ENCODE results near the gene EFCAB8. TPM values are rescaled to one million over a fixed set of nuclear protein-coding genes. Genes with fewer than 3 reads are reported as not detected.

Gene EFCAB8
- total RNA-seq, 2 experiments from 2014 or later: 0.24 to 0.83 TPM

DNA sequence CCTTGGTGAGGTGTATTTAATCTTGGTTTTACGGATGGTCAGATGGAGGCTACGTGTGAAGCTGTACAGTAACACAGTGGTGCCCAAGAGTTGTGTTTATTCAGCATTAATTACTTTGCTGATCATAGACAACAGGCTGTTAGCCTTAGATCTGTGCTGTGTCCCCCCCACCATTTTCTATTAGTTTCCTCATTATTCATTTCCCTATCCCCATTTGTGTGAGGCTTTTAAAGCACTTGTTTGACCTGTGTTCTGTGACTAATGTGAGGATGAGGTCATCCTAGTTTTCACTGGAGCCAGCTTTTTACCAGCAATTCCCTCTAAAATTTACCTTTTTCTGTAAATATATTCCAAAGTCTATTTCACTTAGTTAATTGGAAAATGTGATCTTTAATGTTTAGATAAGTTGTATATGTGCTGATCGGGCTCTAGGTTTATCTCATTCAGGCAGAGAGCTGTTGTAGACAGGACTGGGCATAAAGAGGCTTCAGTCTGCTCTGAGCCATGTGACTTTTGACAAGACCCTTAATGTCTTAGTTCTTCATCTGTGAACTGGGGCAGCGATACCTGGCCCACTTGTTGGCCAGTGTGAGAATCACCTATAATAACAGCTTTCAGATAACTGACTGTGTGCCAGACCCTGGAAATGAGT, 30.6 kb upstream of the EFCAB8 start:
- CTCF ChIA-PET: no interaction called here
- H3K27ac Mint-ChIP-seq: peak overlapping the region; percentile 38
- no peaks in the 10 kb centered on the region for H3K27me3 Mint-ChIP-seq
- H3K4me1 Mint-ChIP-seq (ENCODE audit: low read depth): peaks cover 58% of the 10 kb centered on the region
- H3K36me3 Mint-ChIP-seq: peaks cover 43% of the 10 kb centered on the region
- POLR2A ChIA-PET: no interaction called here
- intact Hi-C loops (cut with micrococcal nuclease): no loop called here
- no peak overlapping the region for H3K4me3 Mint-ChIP-seq
- H3K9me3 Mint-ChIP-seq: no peaks in the 10 kb centered on the region
- no peak for DNase-seq

DNA sequence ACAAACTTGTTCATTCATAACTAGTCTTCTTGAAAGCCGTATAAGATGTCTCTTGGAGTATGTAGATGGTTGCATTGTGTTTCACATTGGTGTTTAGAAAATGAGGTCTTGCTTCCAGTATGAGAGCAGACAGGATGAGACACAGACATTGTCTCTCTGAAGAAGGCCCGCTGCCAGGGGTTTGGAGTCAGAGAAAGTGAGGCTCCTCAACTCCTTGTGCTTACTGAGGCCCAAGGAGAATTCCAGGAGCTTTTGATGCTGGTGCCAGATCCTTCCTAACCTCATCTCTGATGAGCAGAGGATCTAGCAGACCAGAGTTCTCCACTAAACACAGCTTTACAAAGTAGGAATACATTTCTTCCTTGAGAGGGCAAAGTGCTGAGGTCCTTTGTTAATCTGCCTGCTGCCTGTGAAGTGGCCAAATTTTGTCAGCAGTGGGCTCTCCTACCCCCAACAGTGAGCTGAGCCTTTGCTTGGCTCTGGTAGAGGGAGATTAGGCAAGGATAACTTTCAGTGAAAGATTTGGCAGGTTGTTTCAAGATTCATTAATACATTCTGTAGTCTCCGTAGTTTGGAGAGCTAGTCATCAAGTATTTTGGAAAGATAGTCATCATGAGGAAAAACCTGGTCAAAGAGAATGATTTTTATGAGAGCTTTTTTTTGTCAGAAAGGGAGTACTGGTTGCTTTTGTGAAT, 29.3 kb upstream of the EFCAB8 start:
- Mint-ChIP-seq H3K27ac (peak overlapping the region; percentile 33), H3K4me1 (ENCODE audit: low read depth) (peaks cover 55% of the 10 kb centered on the region), H3K36me3 (peaks cover 46% of the 10 kb centered on the region)

DNA sequence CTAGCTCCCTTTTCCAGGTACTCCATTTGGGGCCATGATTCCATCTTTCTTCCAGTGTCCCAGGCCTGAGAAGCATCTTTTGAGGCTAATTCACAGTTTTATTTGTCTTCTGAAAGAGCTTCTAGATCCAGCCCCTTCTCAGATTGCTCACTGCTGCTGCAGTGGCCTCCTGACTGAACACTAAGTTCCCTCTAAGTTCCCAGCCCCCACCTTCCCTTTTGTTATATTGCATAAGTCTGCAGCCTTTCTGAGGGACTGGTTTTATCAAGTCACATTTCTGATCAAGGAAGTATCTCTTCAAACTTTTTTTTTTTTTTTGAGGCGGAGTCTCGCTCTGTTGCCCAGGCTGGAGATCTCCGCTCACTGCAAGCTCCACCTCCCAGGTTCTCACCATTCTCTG, 28.3 kb upstream of the EFCAB8 start:
- POLR2A ChIA-PET: interaction anchor here (1.2 to 2.0 kb wide), 2 partner anchors 9 to 10 kb away, joined by 3 to 5 read pairs; no protein-coding TSS in a partner anchor
- Mint-ChIP-seq H3K4me3 (no peak overlapping the region), H3K4me1 (ENCODE audit: low read depth) (peaks cover 53% of the 10 kb centered on the region), H3K9me3 (no peaks in the 10 kb centered on the region), H3K27me3 (no peaks in the 10 kb centered on the region), H3K27ac (peak overlapping the region; percentile 31), H3K36me3 (peaks cover 45% of the 10 kb centered on the region)
- DNase-seq: no peak
- CTCF ChIA-PET: interaction anchor here (0.6 to 1.7 kb wide), 4 partner anchors 10 to 51 kb away, joined by 3 to 7 read pairs (median 3); no protein-coding TSS in a partner anchor
- intact Hi-C loops (cut with micrococcal nuclease): no loop called here

More for the DNA sequence above, 29.3 kb upstream of the EFCAB8 start:
- CTCF ChIA-PET: interaction anchor here (1.1 to 1.7 kb wide), 3 partner anchors 9 to 39 kb away, joined by 3 to 7 read pairs (median 3); no protein-coding TSS in a partner anchor
- DNase-seq: no peak
- POLR2A ChIA-PET: interaction anchor here (2.0 kb wide), 1 partner anchor 8 kb away, joined by 5 read pairs; no protein-coding TSS in a partner anchor
- Mint-ChIP-seq H3K4me3 (no peak overlapping the region), H3K9me3 (no peaks in the 10 kb centered on the region), H3K27me3 (no peaks in the 10 kb centered on the region)
- intact Hi-C loops (cut with micrococcal nuclease): no loop called here

DNA sequence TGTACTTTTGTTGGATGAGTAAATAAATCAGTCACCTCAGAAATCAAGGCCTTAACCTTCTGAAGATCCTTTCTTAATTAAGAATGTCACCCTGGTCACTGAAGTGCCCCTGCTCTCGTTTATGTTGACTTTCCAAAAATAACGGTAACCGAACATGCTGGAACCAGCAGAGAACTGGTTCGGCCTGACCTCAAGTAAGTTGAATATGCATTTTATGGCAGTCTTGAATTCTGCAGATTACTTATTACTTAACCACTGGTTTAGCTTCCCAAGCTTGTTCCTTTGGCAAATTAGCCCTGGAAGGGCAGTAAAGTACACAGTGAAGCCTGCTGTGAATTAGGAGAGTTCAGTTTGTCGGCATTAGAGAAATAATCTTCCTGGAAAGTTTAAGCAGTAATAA, 26.7 kb upstream of the EFCAB8 start:
- Mint-ChIP-seq H3K36me3 (peaks cover 46% of the 10 kb centered on the region), H3K27me3 (no peaks in the 10 kb centered on the region), H3K27ac (peak overlapping the region; percentile 1), H3K4me3 (no peak overlapping the region), H3K9me3 (no peaks in the 10 kb centered on the region), H3K4me1 (ENCODE audit: low read depth) (peaks cover 53% of the 10 kb centered on the region)
- intact Hi-C loops (cut with micrococcal nuclease): no loop called here
- no peak for DNase-seq
- ChIA-PET POLR2A (no interaction called here), CTCF (no interaction called here)

DNA sequence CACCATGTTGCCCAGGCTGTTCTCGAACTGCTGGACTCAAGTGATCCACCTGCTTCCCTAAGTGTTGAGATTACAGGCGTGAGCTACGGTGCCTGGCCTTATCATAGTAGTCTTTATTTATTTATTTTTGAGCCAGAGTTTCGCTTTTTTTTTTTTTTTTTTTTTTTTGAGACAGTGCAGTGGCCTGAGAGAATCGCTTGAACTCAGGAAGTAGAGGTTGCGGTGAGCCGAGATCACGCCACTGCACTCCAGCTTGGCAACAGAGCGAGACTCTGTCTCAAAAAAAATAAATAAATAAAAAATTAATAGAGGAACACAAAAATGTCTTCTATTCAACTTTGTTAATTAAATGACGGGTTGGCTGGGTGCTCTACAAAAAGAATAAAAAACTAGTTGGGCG, 26.1 kb upstream of the EFCAB8 start:
- Mint-ChIP-seq H3K36me3 (peaks cover 42% of the 10 kb centered on the region), H3K4me3 (no peak overlapping the region)
- POLR2A ChIA-PET: interaction anchor here (0.5 kb wide), 1 partner anchor 20 kb away, joined by 3 read pairs; no protein-coding TSS in a partner anchor

DNA sequence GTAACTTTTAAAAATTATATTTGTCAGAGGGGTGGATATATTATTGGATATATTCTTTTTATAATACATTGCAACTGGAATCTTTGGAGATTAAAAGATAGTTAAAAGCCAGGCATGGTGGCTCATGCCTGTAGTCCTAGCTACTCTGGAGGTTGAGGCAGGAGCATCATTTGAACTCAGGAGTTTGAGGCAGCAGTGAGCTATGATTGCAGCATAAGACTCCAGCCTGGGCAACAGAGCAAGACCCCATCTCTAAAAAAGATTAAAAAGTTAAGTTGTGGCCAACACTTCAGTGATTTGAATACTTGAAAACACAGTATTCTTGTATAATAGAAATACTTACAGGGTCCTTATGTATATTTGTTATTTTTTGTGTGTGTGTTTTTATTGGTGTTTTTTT, 23.8 kb upstream of the EFCAB8 start:
- no peak overlapping the region for H3K4me3 Mint-ChIP-seq
- POLR2A ChIA-PET: no interaction called here
- DNase-seq: no peak
- intact Hi-C loops (cut with micrococcal nuclease): loop anchor here (5.0 kb wide), 1 partner anchor 43 kb away; no protein-coding TSS in a partner anchor
- peaks cover 49% of the 10 kb centered on the region for H3K36me3 Mint-ChIP-seq
- peaks cover 54% of the 10 kb centered on the region for H3K4me1 Mint-ChIP-seq (ENCODE audit: low read depth)
- CTCF ChIA-PET: no interaction called here
- no peaks in the 10 kb centered on the region for H3K27me3 Mint-ChIP-seq
- no peak overlapping the region for H3K27ac Mint-ChIP-seq
- no peaks in the 10 kb centered on the region for H3K9me3 Mint-ChIP-seq

More for the DNA sequence above, 26.1 kb upstream of the EFCAB8 start:
- Mint-ChIP-seq H3K4me1 (ENCODE audit: low read depth) (peaks cover 53% of the 10 kb centered on the region), H3K27ac (peak overlapping the region; percentile 56), H3K27me3 (no peaks in the 10 kb centered on the region), H3K9me3 (no peaks in the 10 kb centered on the region)
- intact Hi-C loops (cut with micrococcal nuclease): no loop called here
- CTCF ChIA-PET: no interaction called here
- DNase-seq: peak; percentile 48

DNA sequence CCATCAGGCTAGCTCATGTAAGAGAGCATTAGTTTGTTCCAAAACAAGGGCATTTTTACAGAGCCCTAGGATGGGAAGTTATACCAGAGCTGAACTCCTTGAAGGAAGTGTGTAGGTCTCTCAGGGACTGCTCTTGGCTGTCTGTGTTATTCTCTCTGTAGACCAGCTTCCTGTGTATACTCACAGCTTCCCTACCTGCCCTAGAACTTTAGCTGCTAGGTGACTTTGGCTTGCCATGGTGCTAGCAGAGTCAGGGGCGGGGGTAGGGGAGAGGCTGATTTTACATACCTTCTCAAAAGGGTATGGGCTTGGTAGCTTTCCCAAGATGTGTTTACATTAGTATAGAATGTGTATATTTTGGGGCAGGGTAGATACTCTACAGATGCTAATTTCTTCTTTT, 21.6 kb upstream of the EFCAB8 start:
- POLR2A ChIA-PET: interaction anchor here (0.9 kb wide), 1 partner anchor 16 kb away, joined by 3 read pairs; no protein-coding TSS in a partner anchor
- intact Hi-C loops (cut with micrococcal nuclease): loop anchor here (5.0 kb wide), 1 partner anchor 45 kb away; no protein-coding TSS in a partner anchor
- Mint-ChIP-seq H3K9me3 (no peaks in the 10 kb centered on the region), H3K27ac (no peak overlapping the region), H3K4me1 (ENCODE audit: low read depth) (peaks cover 53% of the 10 kb centered on the region), H3K27me3 (no peaks in the 10 kb centered on the region), H3K4me3 (no peak overlapping the region), H3K36me3 (peaks cover 48% of the 10 kb centered on the region)
- CTCF ChIA-PET: interaction anchor here (1.5 kb wide), 1 partner anchor 17 kb away, joined by 6 read pairs; the partner anchor contains the start of gene MAPRE1
- no peak for DNase-seq

DNA sequence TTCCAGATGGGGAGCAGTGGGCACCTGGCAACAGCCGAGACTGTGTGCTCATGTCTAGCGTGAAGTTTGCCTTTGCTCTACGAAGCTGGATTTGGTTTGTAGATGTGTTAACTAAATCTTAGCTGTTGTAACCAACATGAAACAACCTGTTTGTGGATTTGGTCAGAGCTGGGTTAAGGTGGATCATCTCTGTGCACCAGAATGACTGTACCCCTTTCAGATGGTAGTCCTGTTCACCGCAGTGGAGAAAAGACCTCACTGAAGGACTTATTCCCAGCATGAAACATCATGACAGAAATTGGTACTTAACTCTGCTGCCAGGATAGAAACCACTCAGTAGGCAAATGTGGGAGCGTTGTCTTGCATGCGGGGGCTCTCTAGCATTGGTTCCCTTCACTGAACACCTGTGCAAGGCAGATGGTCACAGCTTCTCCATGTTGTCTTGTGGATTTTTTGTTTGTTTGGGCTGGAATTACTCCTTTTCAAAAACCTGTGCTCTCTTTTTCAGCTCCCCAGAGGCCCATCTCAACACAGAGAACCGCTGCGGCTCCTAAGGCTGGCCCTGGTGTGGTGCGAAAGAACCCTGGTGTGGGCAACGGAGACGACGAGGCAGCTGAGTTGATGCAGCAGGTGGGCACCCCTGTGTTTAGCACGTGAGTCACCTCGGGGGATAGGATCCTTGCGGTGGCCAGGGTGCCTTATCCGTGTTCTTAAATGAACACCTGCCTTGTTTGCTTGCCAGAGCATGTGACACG, 19.3 kb upstream of the EFCAB8 start:
- Mint-ChIP-seq H3K27ac (peak overlapping the region; percentile 84), H3K36me3 (peaks cover 51% of the 10 kb centered on the region), H3K27me3 (no peaks in the 10 kb centered on the region), H3K9me3 (no peaks in the 10 kb centered on the region), H3K4me3 (no peak overlapping the region), H3K4me1 (ENCODE audit: low read depth) (peaks cover 40% of the 10 kb centered on the region)
- DNase-seq: peak; percentile 56
- intact Hi-C loops (cut with micrococcal nuclease): loop anchor here (1.0 to 5.0 kb wide), 3 partner anchors 13 to 47 kb away; partner anchors contain the start of gene MAPRE1
- POLR2A ChIA-PET: no interaction called here
- CTCF ChIA-PET: interaction anchor here (0.6 to 1.3 kb wide), 2 partner anchors 69 to 131 kb away, joined by 3 read pairs; no protein-coding TSS in a partner anchor

DNA sequence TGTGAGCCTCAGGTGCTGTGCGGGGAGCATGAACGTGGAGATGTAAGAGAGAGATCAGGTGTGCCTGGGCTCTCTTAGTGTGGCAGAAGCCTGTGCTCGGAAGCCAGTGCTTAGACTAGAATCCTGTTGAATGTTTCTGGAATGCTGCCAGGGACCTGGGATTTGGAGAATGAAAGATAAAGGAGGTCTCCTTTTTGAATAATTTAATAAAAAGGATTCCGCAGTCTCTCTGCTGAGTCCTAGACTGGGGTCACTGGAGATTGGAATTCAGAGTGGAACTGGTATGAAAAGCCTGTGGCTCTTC, 18.8 kb upstream of the EFCAB8 start:
- no peaks in the 10 kb centered on the region for H3K9me3 Mint-ChIP-seq
- peaks cover 53% of the 10 kb centered on the region for H3K36me3 Mint-ChIP-seq
- POLR2A ChIA-PET: no interaction called here

DNA sequence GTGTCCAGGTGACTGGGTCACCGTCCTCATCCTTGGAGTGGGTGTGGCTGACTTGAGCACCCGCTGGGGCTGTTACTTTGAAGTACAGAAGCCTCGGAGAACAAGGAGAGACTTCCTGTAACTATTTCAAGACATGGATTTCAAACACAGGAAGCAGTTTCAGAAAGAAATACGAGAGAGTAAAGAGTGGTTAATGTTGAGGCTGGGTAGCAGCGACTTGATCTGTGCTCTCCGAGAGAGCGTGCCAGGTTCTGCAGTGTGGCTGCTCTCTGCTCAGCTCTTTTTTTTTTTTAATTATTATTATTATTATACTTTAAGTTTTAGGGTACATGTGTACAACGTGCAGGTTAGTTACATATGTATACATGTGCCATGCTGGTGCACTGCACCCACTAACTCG, 17.5 kb upstream of the EFCAB8 start:
- CTCF ChIA-PET: no interaction called here
- H3K4me1 Mint-ChIP-seq (ENCODE audit: low read depth): peaks cover 44% of the 10 kb centered on the region

More for the DNA sequence above, 18.8 kb upstream of the EFCAB8 start:
- intact Hi-C loops (cut with micrococcal nuclease): loop anchor here (1.0 to 5.0 kb wide), 3 partner anchors 13 to 48 kb away; partner anchors contain the start of gene MAPRE1
- CTCF ChIA-PET: interaction anchor here (1.3 kb wide), 1 partner anchor 131 kb away, joined by 3 read pairs; no protein-coding TSS in a partner anchor
- peak overlapping the region; percentile 58 for H3K27ac Mint-ChIP-seq
- peaks cover 44% of the 10 kb centered on the region for H3K4me1 Mint-ChIP-seq (ENCODE audit: low read depth)
- no peak overlapping the region for H3K4me3 Mint-ChIP-seq
- H3K27me3 Mint-ChIP-seq: no peaks in the 10 kb centered on the region
- no peak for DNase-seq

DNA sequence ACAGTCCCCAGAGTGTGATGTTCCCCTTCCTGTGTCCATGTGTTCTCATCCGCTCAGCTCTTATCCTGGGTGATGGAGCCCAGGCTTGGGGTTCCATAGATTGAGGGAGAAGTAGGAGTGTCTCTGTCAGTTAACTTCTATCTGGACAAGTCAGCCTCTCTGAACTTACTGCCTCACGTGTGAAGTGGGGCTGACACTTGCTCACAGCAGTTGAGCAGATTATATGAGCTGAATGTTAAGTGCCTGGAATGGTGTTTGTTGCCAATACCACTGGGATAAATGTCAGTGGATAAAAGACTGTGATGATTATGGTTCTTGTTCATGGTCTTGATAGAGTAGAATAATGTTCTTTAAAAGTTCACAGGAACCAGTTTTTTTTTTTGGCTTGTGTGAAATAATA, 17.1 kb upstream of the EFCAB8 start:
- ChIA-PET CTCF (no interaction called here), POLR2A (no interaction called here)
- no peak overlapping the region for H3K4me3 Mint-ChIP-seq

More for the DNA sequence above, 17.5 kb upstream of the EFCAB8 start:
- no peaks in the 10 kb centered on the region for H3K27me3 Mint-ChIP-seq
- peak overlapping the region; percentile 4 for H3K27ac Mint-ChIP-seq
- DNase-seq: no peak
- intact Hi-C loops (cut with micrococcal nuclease): no loop called here
- H3K36me3 Mint-ChIP-seq: peaks cover 56% of the 10 kb centered on the region
- H3K4me3 Mint-ChIP-seq: no peak overlapping the region
- POLR2A ChIA-PET: no interaction called here
- H3K9me3 Mint-ChIP-seq: no peaks in the 10 kb centered on the region

More for the DNA sequence above, 17.1 kb upstream of the EFCAB8 start:
- intact Hi-C loops (cut with micrococcal nuclease): no loop called here
- H3K27ac Mint-ChIP-seq: no peak overlapping the region
- H3K36me3 Mint-ChIP-seq: peaks cover 56% of the 10 kb centered on the region
- DNase-seq: no peak
- H3K27me3 Mint-ChIP-seq: no peaks in the 10 kb centered on the region
- H3K9me3 Mint-ChIP-seq: no peaks in the 10 kb centered on the region
- H3K4me1 Mint-ChIP-seq (ENCODE audit: low read depth): peaks cover 43% of the 10 kb centered on the region

Data from activated CD4-positive, alpha-beta memory T cell treated with anti-CD3 and anti-CD28 coated beads for 36 hours (primary cell).